ENCODE measurements around the gene CSNK1G2. TPM values are rescaled to one million over a fixed set of nuclear protein-coding genes. Genes with fewer than 3 reads are reported as not detected.

Gene CSNK1G2
- total and polyA plus RNA-seq, 8 donors = 20.7 to 69.4 (median 27.9) TPM

DNA sequence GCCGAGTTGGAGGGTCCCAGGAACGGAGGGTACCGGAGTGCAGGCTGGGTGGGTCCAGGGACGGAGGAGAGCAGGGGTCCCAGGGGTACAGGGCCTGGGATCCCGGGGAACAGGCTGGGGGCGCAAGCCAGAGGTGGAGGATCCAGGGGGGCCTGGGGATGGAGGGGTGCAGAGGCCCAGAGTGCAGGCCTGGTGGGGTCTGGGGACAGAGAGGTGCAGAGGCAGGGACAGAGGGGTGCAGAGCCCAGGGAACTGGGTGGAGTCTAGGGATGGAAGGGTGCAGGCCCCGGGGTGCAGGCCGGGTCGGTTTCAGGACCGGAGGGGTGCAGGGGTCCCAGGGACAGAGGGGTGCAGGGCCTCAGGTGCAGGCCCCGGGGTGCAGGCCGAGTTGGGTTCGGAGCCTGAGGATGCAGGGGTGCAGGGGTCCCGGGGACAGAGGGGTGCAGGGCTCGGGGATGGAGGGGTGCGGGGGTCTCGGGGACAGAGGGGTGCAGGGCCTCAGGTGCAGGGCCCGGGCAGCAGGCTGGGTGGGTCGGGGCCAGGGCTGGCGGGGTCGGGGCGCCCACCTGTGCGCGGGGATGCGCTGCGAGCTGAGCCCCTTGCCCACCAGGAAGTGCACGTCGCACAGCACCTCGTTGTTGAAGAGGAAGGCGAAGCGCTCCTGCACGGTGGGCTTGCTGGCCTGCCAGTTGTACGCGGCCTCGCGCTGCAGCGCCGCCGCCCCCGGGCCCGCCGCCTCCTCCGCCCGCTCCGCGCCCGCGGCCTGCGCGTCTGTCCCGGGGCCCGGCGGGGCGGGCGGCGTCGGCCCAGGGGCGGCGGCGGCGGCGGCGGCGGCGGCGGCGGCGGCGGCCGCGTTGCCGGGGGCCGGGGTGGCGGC, 74.0 kb downstream of the CSNK1G2 start:
- DNase-seq (peak in 4 of 6 donors; percentile 43 to 86 (median 66)), ATAC-seq (peak in 2 of 4 donors; percentile 10 to 25), FAIRE-seq (no peak)
- TF ChIP-seq, protein P1, sequence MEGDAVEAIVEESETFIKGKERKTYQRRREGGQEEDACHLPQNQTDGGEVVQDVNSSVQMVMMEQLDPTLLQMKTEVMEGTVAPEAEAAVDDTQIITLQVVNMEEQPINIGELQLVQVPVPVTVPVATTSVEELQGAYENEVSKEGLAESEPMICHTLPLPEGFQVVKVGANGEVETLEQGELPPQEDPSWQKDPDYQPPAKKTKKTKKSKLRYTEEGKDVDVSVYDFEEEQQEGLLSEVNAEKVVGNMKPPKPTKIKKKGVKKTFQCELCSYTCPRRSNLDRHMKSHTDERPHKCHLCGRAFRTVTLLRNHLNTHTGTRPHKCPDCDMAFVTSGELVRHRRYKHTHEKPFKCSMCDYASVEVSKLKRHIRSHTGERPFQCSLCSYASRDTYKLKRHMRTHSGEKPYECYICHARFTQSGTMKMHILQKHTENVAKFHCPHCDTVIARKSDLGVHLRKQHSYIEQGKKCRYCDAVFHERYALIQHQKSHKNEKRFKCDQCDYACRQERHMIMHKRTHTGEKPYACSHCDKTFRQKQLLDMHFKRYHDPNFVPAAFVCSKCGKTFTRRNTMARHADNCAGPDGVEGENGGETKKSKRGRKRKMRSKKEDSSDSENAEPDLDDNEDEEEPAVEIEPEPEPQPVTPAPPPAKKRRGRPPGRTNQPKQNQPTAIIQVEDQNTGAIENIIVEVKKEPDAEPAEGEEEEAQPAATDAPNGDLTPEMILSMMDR (IDR thresholded peaks at IDR 0.05) = no peak
- H3K36me3 ChIP-seq = no peaks in the 10 kb centered on the region
- H3K4me1 ChIP-seq = no peaks in the 10 kb centered on the region
- intact Hi-C loops (cut with DNase I) = no loop called here
- H3K27ac ChIP-seq = no peak overlapping the region
- WGBS, 2 donors = 9 to 24% methylated on average over 17 to 73 of the region's 74 CpGs
- H3K4me3 ChIP-seq = peak overlapping the region; percentile 33 to 64 (median 57)
- H3K27me3 ChIP-seq = no peaks in the 10 kb centered on the region
- H3K9me3 ChIP-seq = no peaks in the 10 kb centered on the region

DNA sequence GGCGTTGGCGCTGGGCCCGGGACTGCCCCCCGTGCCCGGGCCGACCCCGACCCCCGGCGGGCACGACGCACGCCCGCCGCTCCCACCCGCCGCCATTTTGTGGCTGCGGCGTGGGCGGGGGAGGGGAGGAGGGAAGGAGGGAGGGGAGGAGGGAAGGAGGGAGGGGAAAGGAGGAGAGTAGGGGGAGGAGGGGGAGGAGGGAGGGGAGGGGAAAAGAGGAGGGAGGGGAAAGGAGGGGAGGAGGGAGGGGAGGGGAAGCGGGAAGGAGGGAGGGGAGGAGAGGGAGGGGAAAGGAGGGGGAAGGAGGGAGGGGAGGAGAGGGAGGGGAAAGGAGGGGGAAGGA, 74.6 kb downstream of the CSNK1G2 start, which contains the start of gene BTBD2:
TSS of gene BTBD2 (minus strand) at position 107 of the 343 bp plus-strand sequence. CDS start at position 96, 11 bp downstream.
- H3K9me3 ChIP-seq = no peaks in the 10 kb centered on the region
- no peaks in the 10 kb centered on the region for H3K27me3 ChIP-seq
- WGBS, 2 donors = 1% methylated on average over 16 to 19 of the region's 20 CpGs
- TF ChIP-seq, protein P1 (IDR thresholded peaks at IDR 0.05) = no peak
- DNase-seq (peak; percentile 58 to 81 (median 74)), FAIRE-seq (no peak), ATAC-seq (peak in 3 of 4 donors; percentile 11 to 36 (median 35))
- no peaks in the 10 kb centered on the region for H3K4me1 ChIP-seq
- H3K4me3 ChIP-seq = peak within 1 kb of the TSS; percentile 33 to 64 (median 57)
- intact Hi-C loops (cut with DNase I) = no loop called here
- H3K27ac ChIP-seq = peak within 1 kb of the TSS in 1 of 4 donors; percentile 10
- no peaks in the 10 kb centered on the region for H3K36me3 ChIP-seq

DNA sequence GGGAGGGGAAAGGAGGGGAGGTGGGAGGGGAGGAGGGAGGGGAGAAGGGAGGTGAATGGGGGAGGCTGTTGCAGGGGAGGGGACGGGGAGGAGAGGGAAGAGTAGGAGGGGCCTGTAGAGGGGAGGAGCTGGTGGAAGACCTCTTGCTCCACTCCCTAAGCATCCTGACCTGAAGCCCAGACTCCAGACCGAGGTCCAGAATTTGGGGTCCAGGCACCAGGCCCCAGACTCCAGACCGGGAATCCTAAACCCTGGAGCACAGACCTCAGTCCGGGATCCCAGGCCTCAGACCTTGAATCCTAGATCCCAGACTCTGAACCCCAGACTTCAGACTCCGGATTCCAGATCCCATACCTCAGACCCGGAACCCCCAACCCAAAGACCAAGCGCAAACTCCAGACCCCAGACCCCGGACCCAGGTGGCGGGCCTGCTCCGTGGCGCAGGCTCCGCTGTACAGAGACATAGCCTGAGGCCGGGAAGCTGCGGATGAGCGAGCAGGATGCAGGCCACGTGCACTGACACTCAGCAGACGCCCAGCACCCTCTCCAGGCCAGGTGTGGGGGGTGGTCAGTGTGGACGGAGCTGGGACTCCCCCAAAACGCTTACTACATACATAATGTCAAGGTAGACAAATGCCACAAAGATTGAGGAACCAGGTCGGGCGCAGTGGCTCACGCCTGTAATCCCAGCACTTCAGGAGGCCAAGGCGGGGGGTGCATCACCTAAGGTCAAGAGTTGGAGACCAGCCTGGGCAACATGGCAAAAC, 75.3 kb downstream of the CSNK1G2 start:
- no peaks in the 10 kb centered on the region for H3K4me1 ChIP-seq
- intact Hi-C loops (cut with DNase I) = no loop called here
- H3K27me3 ChIP-seq = no peaks in the 10 kb centered on the region
- FAIRE-seq (no peak), ATAC-seq (peak; percentile 78 to 87 (median 86)), DNase-seq (peak; percentile 54 to 88 (median 79))
- H3K4me3 ChIP-seq = peak overlapping the region in 2 of 4 donors; percentile 18 to 26
- WGBS, 2 donors = 71 to 72% methylated on average over 23 of the region's 23 CpGs
- no peaks in the 10 kb centered on the region for H3K9me3 ChIP-seq
- no peaks in the 10 kb centered on the region for H3K36me3 ChIP-seq
- H3K27ac ChIP-seq = peak overlapping the region in 1 of 4 donors; percentile 10
- TF ChIP-seq, protein P1 (IDR thresholded peaks at IDR 0.05) = no peak

DNA sequence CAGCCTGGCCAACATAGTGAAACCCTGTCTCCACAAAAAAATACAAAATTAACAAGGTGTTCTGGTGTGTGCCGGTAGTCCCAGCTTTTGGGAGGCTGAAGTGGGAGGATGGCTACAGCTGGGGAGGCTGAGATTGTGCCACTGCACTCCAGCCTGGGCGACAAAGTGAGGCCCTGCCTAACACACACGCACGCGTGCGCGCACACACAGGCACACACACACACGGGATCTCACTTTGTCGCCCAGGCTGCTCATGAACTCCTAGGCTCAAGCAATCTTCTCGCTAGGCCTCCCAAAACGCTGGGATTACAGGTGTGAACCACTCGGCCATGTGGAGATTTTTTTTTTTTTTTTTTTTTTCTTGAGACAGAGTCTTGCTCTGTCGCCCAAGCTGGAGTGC, 77.8 kb downstream of the CSNK1G2 start:
- no peak for FAIRE-seq
- intact Hi-C loops (cut with DNase I) = no loop called here
- no peak for DNase-seq
- H3K4me3 ChIP-seq = no peak overlapping the region
- TF ChIP-seq, protein P1 (IDR thresholded peaks at IDR 0.05) = no peak
- no peak overlapping the region for H3K27ac ChIP-seq
- H3K4me1 ChIP-seq = no peaks in the 10 kb centered on the region
- H3K9me3 ChIP-seq = no peaks in the 10 kb centered on the region
- WGBS, 2 donors = 91 to 94% methylated on average over 11 to 13 of the region's 13 CpGs
- H3K27me3 ChIP-seq = no peaks in the 10 kb centered on the region
- ATAC-seq = no peak
- no peaks in the 10 kb centered on the region for H3K36me3 ChIP-seq
